NCI-H187 (cell line): ENCODE results near the gene SEC61A2.

Source experiments
- DNase-seq, 2 experiments: peaks; one replicate each; lab custom pipeline; 2025; lab: John Stamatoyannopoulos, UW

SEC61A2 gene

DNA sequence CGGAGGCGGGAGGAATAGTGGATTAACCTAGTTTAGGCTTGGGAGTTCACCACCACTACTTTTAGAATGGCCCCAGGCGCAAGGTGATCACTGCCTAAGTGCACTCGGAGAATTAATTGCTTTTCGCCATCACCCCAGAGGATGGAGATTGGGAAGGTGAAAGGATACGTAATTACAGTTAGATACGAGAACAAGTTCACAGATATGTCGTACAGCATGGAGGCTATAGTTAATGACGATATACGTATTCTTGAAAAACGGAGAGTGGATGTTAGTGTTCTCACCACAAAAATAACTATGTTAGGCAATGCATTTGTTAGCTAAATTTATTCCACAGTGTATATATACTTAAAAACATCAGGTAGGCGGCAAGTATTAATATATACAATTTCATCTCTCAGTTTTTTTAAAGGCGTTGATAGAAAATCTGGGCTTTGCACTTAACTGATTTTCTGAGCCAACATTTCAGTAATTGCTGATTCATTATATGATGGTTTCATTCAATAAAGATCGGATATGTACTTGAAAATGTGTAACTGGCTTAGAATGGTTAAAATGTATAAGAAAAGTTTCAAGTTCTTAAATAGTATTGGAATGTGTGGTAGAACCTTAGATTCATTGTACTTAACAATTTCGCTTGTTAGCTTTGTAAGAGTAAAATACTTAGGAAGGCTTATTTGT is 67.2 kb downstream of the SEC61A2 start:
- no peak for DNase-seq

DNA sequence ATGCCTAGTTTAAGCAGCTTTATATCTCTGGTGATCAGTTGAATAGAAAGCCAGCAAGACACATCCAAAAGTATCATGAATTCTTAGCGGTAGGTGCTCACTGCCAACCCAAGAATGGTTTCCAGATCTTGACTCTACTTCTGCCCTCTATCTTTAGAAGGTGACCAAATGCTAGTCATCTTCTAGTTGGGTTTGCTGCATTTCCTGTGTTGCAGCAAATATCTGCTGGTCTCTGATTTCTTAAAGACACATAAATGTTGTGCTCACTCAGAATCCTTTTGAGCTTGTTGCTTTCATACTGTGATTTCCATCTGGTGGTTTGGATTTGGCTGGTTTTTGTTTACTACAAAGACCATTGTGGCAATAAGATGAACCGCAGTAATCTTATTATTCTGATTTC is 68.7 kb downstream of the SEC61A2 start:
- DNase-seq = no peak

DNA sequence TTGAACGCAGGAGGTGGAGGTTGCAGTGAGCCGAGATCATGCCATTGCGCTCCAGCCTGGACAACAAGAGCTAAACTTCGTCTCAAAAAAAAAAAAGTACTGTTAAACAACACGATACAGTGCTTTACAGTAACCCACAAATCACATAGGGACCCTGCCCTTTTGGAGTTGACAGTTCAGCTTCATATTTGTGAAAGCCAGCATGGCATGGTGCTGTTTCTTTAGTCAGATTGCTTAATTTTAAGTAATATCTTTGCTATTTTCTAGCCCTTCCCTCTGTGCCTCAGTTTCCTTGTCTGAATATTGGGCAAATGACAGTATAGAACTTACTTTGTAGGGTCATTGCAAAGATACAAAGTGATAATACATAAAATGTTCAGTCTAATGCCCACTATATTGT is 71.4 kb downstream of the SEC61A2 start:
- DNase-seq = no peak

DNA sequence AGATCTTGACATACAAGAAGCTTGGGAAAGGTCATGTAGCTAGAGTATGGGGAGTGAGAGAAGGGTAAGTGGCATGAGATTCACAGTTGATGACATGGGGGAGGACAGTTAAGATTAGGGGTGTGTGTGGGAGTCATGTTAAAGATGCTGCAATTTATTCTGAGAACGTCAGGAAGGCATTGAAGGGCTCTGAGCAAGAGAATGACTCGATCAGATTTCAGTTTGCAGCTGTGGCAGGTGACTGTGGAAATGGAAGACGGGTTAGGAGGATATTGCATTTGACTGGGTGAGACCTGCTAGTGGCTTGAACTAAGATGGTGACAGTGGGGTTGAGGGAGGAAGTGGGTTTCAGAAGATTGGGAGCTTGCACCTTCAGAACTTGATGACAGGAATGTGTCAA is 72.1 kb downstream of the SEC61A2 start:
- DNase-seq = no peak

DNA sequence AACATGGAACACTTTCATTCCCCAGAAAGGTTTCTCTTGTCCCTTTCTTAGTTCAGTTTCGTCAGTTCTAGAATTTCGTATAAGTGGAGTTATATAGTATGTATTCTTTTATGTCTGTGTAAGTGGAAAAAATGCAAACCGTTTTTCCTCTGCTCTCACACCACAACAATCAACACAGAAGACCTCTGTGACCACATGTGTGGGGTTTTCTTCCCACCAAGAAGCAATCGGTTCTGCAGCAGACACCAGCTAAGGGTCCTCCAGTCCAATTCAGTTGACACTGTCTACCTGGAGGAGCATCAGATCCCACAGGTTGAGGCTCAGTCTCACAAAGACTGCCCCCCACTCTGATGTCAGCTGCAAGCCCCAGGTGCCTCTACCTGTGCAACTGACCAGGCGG is 72.7 kb downstream of the SEC61A2 start:
- no peak for DNase-seq

DNA sequence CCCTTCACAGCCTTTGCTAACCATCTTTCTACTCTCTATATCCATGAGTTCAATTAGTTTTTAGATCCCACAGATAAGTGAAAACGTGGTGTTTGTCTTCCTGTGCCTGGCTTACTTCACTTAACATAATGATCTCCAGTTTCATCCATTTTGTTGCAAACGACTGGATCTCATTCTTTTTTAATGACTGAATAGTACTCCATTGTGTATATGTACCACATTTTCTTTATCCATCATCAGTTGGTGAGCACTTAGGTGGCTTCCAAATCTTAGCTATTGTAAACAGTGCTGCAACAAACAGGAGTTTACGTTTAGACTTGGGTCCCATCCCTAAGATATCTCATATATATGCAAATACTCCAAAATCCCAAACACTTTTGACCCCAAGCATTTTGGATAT is 75.6 kb downstream of the SEC61A2 start:
- no peak for DNase-seq

DNA sequence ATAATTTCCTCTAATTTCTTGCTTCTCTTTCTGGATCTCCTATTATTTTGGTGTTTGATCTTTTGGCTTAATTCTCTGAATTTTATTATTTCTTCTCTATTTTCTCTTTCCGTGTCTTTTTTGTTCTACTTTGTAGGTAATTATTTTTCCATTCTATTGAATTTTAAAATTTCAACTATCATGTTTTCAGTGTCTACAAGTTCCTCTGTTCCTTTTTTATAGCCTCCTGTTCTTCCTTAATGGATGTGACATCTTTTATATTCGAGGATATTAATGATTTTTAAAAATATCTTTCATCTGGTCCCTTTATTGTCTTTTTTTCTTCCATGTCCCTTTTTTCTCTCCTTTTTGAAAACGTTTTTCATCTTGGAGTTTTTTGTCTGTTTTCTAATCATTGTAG is 77.6 kb downstream of the SEC61A2 start:
- no peak for DNase-seq

DNA sequence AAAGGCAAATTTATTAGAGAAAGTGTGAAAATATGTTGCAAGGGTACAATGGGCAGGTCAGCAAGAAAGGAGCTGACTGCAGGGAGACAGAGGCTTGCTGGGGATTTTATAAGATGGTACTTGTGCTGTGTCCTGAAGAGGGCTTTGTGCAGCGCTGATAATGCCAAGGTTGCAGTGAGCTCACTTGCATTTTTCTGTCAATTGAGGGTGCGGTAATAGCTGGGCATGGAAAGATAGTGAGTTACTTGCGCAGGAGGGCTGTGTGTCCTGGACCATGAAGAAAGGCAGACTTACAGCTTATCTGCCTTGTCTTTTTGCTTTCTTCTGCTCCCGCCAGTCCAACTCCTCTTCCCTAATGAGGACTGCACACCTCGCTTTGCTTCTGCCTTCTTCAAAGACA is 79.0 kb downstream of the SEC61A2 start:
- DNase-seq = no peak

DNA sequence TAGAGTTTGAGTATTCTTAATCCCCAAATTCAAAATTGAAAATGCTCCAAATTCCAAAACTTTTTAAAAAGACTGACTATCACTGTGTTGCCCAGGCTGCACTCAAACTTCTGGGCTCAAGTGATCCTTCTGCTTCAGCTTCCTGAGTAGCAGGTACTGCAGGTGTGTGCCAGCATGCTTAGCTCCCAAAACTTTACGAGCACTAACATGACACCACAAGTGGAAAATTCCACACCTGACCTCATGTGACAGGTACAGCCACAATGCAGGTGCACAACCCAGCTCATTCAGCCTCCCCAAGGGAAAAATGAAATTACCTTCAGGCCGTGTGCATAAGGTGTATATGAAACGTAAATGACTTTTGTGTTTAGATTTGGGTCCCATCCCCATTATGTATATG is 83.0 kb downstream of the SEC61A2 start:
- no peak for DNase-seq

DNA sequence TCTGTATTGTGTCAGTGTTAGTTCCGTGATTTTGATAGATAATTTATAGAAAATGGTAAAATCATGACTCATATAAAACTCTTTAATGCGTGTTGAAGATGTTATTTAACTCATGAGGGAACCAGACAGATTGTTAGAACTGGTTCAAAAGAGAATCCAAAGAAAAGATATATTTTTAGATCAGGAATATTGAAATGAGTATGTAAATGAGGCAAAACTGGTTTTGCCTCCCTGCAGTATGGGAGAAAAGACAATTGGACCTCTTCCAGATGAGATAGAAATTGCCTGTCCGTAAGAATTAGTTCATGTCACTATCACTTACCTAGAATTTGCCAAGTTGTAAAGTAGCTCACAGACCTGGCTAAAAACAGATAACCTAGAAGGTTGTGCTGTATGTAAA is 84.1 kb downstream of the SEC61A2 start:
- no peak for DNase-seq

DNA sequence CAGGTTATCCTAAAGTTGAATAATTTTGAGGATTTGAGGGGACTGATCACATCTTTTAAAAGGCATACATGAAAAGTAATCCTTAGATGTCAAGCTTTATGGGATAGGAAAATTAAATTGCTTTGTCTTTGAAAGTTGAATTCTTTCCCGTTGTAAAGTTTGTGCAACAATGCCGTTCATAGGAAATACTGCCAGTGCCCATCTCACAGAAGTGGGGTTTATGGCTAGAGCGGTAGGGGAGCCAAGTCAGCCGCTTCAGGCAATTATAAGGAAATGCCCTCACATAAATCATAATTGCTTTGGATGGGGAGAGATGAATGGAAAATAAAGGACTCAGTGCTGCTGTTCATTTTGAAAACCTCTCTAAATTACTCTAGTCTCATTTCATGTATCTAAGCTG is 84.6 kb downstream of the SEC61A2 start:
- DNase-seq = no peak

DNA sequence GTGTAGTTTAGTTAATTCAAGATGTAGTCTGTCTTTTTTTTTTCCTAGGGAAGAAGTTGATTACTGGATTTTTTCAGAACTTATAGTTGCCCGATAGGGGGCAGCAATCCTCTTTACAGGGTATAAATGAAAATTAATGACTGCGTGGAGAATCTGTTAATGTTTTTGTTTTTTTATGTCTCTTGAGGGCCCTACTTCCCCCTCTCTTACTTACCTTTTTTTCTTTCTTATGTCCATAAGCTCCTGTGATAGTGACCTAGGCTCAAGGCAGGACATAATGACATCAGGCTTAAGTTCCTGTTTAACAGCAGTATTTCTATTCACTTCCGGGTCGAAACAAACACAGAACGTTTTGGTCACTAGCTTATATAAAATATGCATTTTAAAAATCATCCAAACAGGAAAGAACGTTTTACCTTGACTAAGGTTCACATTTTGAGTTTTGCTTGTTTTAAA is 85.3 kb downstream of the SEC61A2 start:
- no peak for DNase-seq
